ENCODE measurements around the gene NPC1.

NPC1 gene

DNA sequence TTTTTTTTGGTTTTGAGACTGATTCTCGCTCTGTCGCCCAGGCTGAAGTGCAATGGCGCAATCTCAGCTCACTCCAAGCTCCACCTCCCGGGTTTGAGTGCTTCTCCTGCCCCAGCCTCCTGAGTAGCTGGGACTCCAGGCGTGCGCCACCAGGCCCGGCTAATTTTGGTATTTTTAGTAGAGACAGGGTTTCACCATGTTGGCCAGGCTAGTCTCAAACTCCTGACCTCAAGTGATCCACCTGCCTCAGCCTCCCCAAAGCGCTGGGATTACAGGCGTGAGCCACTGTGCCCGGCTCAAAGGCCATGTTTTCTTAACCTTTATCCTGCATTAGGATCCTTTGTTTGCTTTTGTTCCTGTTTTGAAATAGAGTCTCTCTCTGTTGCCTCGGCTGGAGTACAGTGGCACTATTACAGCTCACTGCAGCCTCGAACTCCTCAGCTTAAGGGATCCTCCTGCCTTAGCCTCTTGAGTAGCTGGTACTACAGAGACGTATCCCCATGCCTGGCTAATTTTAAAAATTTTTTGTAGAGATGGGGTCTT, 41.0 kb downstream of the NPC1 start:
- no peak for DNase-seq

DNA sequence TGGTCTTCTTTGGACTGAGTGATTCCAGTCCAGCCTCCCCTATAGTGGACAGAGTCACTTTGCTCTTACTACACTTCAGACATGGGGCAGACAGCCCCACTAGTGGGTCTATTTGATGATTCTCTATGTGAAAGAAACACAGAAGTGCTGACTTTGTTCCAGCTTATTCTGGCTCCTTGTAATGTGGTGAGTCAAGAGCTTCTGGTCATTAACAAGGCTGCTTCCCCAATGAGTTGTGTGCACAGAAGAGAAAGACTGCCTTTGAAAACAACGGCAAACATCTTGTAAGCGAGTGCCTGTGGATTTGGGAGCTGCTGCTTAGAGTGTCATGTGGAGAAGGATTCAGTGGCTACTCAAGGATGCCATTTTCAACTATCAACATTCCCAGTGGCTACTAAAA, 43.8 kb downstream of the NPC1 start:
- DNase-seq, result no peak

DNA sequence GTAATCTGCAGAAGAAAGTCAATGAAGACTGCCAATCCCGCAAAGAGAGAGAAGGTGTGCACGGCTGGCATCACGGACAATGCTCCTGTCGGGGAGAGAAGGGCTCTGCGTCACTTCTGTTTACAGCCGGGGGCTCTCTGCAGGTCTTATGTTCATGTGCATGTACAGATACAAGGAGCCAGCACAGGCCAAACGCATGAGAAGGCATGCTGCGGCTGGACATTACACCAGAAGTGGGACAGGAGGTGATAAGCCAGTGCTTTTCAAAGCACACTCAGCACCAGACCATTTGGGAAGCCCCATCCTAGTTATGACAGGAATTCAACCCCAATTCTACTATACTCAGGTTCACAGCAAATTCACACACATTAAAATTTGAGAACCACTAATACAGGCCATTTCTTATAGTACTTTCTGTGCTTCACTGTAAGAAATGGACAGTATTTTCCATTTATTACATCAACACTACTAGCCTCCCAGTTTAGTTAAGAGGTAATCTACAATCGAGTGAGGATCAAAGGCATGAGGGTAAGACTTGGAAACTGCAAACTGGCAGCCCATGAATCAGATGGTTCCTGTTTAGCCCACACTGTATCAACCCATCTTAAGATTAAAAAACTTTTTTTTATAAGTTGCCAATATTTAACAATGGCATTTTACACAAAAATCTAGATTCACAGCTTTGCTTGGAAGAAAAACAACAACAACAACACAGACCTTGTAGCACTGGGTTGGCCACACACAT, 44.8 kb downstream of the NPC1 start:
- DNase-seq, result no peak

DNA sequence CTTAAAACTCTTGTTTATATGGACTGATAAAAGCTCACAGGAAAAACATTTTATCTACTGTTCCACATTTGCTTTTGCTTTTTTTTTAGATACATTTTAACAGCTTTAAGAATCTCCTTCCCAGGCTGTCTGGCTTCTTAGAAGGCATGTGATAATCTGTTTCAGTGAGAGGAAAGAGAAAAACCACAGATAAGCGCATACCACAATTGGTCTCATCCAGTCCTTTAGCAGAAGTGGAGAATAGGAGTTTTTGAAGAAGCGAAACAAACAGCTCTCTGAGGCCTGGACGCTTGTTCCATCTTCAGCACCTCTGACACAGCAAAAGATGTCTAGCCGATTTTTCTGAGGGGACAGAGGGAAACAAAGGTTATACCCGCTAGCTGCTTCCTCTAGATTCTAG, 45.4 kb downstream of the NPC1 start:
- DNase-seq, result no peak

DNA sequence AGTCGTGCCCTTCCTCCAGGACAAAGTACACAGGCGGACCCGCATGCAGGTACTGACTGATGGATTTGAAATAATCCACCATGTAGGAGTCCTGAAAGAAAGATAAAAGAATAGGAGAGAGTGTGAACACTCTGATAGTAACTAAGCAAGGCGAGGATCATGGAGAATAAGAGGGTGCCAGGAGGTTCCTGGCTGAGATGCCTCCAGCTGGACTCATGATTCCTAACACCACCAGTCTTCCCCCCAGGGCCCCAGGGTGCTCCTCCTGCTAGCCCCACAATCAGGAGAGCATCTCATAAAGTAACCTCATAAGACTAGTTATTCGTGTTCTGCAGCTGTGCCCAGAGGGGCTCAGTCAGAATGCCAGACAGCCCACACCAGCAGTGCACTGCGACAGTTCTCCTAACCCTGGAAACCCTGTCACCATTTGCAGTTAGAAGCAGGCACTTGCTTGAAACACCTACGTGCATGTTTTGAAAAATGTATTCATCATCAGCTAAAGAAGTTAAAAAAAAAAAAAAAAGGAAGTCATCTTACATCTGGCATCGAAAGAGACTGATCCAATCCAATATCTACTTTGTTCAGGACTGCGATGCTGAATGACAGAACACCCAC, 46.3 kb downstream of the NPC1 start:
- no peak for DNase-seq

DNA sequence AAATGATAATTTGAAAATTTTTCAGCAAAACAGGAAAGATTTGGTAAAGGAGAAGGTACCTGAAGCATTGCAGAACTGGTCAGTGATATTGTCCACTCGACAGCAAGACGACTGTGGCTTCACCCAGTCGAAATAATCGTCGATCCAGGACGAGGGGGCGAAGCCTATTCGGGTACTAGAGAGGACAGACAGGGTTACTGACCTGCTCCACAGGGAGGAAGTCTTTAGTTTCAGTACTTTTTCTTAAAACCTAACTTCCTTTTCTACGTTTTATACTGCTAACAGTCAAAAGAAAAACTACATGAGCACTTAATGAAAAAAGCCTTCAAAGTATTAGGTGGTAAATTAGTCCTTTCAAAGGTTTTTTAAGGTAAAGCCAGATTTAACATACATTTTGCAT, 47.0 kb downstream of the NPC1 start:
- no peak for DNase-seq

DNA sequence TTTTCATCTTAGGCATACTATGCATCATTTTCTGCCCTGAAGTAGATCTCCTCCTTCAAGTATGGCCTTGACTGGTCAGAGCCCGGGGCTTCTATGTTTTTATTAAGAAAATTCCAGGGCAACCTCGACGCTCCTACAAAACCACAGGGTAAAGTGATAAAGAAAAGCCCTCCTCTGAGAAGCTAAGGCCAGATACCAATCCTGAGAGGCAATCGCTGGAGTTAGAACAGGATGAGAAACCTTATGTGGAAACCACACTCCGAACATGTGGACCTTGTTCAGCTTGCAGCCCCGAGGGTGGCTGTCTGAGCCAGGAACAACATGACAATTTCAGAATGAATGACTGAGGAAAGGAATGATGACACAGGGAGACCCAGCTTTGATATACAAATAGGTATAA, 47.4 kb downstream of the NPC1 start:
- DNase-seq, result no peak

DNA sequence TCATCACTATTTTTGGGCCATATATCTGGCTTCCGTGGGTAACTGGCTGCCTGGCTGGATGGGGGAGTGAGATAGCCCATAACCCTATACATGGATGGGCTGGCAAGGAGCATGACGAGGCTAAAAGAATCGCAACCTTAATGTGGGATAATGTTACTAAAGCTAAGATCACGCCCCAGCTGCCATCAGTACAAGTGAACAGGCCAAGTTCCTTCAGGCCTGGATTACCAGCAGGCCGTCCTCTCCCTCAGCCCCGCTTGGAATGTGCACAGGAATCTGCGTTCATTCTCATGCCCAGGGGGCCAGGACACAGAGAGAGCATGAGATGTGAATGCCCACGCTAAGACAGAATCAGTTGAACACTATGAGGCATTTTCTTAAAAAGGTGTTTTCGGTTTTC, 48.3 kb downstream of the NPC1 start:
- no peak for DNase-seq

DNA sequence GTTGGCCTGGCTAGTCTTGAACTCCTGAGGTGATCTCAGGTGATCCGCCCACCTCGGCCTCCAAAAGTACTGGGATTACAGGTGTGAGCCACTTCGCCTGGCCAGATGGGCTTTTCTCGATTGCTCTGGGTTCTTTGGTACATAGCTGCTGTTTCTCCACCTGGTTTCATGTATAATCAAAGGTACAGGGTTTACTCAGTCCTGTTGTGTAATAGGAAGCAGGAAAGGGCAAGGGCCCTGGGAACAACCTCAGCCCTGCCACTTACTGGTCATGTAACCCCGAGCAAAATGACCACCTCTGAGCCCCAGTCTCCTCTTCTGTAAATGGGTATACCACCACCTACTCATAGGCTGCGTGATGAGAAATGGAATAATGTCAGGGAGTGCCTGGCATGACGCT, 49.0 kb downstream of the NPC1 start:
- no peak for DNase-seq

DNA sequence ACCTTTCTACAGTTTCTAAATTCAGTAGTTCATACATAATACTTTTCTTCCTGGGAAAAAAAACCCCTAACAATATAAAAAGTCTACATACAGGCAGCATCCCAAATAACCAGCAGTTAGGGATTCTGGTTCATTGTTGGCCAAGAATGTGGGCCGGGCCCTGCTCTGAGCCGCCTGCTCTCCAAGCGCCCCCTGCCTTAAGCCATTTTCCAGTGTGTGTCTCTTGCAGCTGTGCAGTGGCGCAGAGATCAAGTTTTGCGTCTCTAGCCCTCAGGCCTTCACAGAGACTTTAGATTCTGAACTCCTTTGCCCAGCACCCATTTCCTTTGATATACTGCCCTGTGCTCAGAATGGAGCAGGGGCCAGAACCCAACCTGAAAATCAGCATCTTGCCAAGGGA, 50.1 kb downstream of the NPC1 start:
- DNase-seq, result no peak

DNA sequence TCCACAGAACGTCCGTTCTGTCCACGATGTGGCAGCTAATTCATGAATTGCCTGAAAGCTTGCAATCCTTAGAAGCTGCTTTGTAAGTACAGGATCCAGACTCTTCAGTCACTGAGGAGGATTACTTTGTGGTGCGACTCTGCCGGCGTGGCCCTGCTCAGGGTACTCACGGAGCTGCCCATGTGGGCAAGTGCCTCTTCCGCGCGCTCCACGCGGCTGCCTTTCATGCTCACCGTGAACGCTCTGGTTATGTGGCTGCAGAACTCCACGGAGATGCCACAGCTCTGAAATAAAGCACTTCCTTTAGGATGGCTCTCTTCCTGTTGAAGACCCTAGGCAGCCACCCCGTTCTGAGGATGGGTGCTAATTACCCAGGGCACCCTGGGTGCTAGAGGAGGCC, 52.0 kb downstream of the NPC1 start:
- DNase-seq, result no peak

DNA sequence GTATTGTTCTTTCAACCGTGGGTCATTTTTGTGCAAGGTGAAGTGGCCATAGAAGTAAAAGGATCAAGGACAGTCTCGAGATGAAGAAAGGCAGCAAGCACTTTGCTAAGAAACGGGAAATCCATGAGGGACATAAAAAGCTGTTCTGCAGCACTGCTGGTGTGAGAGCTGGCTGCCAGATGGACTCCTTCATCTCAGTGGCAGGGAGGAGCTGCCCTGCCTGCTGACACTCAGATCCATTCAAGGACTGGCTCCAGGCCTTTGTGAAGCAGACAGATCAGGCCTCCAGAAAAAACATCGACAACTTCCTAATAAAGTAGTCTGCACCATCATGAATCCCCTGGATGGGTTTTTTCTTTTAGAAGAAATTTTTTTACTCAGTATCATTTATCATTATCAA, 53.5 kb downstream of the NPC1 start:
- DNase-seq, result no peak

DNA sequence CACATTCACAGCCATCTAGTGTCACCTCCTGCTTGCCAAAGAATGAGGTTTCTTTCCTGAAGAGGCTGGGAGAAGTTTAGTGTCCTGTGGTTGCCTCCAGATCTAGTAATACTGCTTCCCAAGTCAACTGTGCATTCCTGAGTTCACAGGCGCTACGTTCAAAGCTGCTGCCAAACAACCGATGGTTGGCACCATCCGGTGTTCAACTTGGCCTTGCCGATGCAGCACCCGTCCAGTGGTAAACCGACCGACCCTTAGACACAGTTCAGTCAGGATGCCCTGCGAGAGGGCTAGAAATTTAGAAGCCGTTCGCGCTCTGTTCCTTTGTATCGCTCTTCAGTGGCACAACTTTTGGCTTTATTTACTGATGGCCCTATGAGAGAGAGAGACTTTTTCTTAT, 54.4 kb downstream of the NPC1 start:
- no peak for DNase-seq

DNA sequence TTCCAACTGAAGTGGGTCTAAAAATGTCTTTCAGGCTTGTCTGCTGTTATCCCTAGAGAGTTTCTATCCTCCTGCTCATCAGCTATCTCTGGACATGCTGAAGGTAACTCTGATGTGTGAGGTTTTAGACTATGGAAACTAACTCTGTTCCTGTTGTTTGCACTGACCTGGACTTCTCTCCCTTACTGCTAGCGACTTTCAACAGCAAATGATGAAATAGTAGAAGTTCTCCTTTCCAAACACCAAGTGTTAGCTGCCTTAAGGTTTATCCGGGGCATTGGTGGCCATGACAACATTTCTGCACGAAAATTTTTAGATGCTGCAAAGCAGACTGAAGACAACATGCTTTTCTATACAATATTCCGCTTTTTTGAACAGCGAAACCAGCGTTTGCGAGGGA, 56.1 kb downstream of the NPC1 start:
- DNase-seq, result peak in 1 of 2 experiments; percentile 16

DNA sequence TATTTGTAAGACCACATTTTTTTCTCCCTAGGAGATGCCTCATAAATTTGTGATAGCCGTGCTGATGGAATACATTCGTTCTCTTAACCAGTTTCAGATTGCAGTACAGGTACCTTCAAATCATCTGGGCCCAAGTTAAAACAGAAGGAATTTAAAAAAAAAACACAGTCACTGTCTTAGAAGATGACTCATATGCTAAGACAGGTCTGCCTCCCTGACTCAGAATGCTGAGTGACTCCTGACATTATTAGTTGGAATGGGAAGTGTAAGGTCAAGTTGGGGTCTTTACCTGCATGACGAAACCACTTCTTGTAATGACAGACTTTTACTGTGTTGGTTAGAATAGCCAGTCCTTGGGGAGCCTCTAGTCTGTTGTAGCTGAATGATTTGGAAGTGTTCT, 56.7 kb downstream of the NPC1 start:
- DNase-seq, result no peak

DNA sequence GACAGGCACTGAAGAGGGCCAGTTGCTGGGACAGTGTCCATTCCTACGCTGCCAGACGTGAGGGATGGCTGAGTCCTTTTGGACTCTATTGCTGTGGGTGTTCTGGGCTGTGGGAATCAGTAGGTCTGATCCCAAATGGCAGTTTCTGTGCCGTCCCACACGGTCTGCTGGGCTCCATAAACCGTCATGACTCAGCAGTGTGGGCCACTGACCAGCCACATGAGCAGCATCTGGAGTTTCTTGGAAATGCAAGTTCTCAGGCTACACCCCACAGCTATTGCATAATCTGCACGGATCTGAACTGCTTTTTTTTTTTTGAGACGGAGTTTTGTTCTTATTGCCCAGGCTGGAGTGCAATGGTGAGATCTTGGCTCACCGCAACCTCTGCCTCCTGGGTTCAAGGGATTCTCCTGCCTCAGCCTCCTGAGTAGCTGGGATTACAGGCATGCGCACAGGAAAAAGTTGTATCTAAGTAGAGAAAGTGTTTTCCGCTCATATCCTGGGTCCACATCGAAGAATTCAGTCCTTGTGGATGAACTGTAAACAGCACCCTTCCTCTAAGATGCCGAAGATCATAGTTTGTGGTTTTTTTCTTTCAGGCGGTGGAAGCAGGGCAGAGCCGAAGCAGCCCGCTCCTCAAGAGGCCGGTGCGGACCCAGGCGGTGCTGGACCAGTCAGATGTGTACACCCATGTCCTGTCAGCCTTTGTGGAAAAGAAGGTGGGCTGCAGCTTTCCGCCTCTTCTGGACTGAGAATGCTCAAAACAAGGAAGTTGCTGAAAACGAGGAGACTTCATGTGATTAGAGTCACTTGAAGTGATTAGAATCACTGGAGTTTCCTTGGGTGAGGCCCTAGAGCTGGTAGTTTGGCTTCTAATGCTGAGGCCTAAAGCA, 57.5 kb downstream of the NPC1 start:
- no peak for DNase-seq

DNA sequence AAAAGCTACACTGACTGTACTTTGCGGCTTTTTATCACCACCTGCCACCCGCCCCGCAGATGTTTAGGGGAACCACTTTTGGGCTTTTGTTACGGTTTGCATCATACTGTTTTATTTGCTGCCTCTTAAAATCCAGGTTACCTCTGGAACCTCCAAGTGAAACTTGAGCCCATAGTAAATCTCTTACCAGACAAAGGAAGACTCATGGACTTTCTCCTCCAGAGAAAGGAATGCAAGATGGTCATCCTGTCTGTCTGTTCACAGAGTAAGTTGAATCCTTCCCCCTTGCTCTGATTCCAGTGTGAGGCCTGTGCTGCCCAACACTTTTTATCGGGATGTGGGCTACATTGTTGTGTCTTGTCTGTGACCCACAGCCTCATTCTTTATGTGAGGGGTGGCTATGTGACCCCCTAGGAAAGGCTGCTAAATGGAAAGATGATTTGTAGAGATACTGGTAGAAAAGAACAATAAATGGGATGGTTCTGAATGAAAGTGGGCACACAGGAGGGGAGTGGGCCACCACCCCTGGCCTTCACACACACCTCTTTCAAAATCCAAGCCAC, 59.7 kb downstream of the NPC1 start:
- no peak for DNase-seq

DNA sequence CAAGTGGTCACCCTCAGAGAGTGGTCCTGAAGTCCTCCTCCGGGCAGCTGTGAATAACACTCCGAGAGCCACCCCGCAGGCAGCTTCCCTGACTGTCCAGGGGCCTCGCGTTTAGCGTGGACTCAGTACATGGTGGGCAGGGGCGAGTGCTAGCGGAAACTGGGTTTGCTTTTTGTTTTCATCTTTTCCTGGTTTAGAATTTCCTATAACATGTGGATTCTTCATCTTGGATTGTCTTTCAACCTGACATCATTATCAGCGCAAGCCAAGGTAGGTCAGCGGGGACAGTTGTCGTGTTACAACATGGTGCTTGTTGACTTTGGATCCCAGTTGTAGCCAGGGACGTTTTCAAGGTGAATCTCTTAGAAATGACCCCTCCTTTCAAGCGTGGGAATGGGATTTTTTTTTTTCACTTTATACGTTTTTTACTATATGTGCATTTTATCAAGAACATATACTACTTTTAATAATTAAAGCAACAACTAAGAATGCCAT, 62.0 kb downstream of the NPC1 start:
- DNase-seq, result no peak

DNA sequence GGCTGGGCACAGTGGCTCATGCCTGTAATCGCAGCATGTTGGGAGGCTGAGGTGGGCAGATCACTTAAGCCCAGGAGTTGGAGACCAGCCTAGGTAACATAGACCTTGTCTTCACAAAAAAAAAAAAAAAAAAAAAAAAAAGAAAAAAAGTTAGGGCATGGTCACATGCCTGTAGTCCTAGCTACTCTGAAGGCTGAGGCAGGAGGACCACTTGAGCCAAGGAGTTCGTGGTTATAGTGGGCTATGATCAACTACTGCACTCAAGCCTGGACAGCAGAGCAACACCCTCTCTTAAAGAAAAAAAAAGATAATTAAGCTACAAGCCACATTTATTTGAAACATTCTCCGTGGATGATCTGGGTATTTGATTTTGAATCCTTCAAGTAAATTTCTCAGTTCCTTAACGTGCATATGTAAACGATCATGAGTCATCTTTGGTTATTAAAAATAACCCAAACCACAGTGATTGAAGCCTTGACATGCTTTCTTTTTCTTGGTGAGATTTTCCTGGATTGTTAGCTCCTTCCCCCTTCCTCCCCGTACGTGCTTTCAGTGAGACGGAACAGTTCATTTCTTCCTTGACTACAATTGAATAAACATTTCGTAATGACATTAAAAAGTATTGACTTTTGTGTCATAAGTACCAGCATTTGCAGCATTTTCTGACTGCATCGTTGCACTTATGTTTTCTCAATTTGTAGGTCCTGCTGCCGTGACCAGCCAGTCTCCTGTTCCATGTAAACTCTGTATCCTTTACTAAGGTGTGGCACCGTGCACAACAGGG, 62.7 kb downstream of the NPC1 start:
- no peak for DNase-seq

DNA sequence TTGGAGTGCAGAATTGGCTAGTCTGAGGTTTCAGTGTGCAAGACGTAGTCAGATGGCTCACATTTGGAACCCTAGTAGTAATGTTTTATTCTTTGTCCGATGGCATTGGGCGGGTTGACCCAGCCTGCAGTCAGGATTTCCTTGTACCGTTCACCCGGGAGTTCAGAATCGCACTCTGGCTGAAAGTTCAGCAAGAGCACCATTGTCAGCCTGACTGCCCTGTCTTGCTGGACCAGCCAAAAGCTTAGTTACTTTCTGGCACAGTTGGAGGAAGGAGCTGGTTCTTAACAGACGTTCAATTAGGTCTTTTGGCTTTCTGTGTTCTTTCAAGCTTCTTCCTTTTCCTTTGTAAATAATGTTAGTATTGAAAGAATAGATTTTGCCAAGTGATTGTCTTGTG, 64.4 kb downstream of the NPC1 start:
- no peak for DNase-seq

DNA sequence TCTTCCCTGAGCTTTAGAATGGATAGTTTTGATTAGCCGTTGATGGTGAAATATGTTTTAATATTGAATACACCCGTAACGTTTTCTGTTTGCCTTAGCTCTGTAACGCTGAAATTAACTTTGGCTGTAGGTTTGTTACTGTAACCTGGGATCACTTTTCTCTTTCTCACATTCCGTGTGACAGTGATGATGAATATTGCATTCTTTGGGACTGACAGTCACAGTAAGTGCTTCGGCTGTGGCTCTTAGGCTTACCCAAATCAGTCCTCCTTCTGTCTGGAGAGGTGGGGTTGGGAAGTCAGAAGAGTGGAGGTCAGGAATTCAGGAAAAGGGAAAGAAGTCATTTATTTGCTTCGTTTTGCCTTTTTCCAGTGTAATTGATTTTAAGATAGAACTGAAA, 65.0 kb downstream of the NPC1 start:
- no peak for DNase-seq

DNA sequence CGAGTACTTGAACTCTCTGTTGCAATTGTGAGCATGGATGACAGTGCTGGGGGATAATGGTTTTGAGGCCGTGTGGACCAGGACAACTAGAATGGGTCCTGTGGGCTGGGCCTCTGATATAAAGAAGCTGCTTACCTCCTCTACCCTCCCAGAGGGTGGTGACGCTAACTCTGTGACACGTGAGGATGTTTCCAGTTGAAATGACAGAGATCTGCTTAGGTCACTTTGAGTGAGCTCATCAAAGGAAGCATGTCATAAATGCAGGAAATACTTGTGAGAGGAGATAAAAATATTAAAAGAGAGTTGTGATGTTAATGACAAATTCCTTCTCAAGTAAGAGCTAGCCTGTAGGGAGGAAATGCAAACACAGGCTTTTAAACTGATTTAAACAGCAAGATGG, 66.6 kb downstream of the NPC1 start:
- no peak for DNase-seq
